ENCODE results near the gene WDR87.

Gene WDR87

DNA sequence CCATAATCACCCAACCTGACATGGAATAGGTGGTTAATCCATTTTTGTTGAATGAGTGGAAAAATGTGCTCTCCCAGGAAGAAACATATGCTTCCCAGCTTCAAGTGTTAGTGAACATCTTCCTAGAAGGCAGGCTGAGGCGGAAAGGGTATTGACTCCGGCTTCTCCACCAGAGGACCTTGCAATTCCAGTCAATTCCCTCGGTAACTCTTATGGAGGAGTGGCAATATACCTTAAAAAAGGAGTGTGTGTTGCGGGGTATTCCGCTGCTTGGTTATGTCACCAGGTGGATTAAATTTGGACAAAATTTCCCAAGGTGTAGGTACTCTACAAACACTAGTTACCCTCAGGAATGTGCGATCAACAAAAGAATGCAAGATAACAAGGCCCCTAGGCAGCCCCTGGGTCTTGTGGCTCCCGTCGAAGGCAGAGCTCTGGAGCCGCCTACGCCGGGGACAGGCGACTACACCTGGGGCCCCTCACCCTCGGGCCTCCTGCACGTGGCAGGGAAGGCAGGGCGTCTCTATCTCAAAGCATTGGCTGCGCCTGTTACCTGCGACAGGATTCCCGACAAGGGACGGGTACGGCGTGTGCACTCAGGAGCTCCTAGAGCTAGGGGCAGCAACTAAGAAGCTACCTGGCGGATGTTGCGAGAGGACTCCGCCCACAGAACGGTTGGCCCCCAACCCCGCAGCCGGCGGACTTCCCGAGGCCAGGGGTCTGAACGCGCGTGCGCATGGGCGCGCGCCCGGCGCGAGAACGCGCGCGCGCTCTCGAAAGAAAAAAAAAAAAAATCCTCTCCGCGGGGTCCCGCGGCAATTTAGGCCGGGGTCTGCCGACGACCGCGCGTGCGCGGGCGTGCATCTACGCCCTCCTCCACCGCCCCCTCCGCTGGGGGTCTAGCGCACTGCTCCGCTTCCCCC lies at the start of gene WDR87:
Gene WDR87, minus strand, starts transcription at position 649 of the 923 bp plus-strand sequence. CDS start 8,355 bp downstream, outside the sequence.
- DNase-seq, result peak in 1 of 14 donors; percentile 42

DNA sequence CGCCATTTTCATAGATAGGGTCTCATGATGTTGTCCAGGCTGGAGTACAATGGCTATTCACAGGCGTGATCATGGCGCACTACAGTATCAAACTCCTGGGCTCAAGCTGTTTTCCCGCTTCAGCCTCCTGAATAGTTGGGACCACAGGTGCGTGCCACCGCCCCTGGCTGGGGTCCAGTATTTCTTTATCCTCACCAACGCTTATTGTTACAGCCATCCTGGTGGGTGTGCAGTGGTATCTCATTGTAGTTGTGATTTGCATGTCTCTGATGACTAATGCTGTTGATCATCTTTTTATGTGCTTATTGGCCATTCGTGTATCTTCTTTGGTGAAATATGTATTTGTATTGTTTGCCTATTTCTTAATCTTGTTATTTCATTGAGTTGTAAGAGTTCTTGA lies 49.6 kb upstream of the WDR87 start:
- no peak for DNase-seq

DNA sequence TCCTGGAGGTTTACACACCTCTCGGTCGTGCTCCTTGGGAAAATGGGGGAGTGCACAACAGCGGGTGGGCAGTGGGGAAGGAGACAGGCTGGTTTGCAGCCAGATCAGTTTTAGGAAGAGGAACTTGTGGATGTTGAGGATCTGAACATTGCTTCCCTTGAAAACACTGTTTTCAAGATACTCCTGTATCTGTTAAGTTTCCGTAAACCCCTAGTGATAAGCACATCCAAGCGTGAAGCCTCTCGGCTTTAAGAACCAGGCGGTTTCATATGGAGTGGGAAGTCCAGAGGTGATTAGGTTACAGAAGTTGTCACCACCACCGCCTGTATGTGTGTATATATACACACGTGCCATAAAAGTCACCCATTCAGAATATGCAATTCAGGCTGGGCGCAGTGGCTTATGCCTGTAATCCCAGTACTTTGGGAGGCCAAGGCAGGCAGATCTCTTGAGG lies 48.1 kb upstream of the WDR87 start:
- DNase-seq, result no peak

DNA sequence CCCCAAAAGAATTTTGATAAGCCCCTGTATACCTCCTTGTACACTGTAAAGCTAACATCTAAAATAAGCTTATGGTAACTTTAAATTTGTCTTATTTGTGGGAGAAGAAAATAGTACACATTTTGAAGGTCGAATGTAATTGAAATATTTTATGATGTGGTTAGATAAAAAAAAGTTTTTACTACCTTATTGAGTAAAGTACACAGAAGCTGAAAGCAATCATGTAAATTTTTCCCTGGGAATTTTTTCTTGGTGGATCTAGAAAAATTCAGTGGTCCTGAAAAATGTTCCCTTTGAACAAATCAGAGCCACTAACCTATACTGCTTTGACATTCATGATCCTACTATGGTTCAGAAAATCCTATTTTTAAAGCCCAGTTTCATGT lies 47.5 kb upstream of the WDR87 start:
- no peak for DNase-seq

DNA sequence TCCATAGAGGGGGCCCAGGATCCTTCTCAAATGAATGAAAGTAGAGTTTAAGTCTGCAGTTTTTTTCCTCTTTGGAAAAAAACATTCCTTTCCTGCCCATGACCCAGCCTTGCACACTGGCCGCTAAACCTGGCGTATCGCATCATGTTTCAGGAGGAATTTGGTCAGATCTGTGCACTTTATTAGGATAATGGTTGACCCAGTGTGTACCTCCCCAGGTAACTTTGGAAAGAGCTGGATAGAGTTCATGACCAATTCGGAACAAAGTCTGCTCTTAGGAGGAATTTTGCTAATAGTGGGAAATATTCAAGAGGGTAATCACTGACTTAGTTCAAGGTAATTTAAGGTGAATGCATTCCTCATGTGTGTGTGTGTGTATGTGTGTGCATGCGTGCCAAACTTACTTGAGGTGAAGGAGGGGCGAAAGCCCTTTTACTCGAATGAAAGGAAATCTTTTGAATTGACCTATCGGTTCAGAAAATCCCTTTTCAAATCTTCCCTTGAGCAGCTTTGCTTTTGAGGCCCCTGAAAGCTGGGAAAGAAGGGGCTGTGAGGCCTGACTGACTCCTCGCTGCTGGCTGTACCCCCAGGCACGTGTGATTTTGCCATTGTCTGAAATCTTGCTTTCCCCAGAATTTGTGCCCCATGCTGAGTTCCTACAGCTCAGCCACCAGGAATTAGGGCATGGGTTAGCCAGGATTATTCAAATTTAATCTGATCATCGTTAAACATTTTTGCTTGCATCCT lies 47.0 kb upstream of the WDR87 start:
- no peak for DNase-seq

DNA sequence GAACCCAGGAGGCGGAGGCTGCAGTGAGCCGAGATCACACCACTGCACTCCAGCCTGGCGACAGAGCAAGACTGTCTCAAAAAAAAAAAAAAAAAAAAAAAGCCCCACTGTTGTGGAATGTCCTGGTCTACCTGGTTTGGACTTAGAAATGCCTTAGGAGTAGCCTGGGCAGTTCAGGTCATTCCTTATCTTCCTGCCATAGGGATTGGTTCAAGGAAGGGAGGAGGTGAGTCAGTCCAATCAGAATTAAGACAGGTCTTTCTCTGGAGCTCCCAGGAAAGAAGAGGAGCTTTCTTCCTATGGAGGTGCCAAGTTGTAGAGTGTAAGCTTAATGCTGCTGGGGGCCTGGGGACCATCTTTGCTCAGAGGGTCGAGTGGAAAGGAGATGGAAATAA lies 45.4 kb upstream of the WDR87 start:
- no peak for DNase-seq

DNA sequence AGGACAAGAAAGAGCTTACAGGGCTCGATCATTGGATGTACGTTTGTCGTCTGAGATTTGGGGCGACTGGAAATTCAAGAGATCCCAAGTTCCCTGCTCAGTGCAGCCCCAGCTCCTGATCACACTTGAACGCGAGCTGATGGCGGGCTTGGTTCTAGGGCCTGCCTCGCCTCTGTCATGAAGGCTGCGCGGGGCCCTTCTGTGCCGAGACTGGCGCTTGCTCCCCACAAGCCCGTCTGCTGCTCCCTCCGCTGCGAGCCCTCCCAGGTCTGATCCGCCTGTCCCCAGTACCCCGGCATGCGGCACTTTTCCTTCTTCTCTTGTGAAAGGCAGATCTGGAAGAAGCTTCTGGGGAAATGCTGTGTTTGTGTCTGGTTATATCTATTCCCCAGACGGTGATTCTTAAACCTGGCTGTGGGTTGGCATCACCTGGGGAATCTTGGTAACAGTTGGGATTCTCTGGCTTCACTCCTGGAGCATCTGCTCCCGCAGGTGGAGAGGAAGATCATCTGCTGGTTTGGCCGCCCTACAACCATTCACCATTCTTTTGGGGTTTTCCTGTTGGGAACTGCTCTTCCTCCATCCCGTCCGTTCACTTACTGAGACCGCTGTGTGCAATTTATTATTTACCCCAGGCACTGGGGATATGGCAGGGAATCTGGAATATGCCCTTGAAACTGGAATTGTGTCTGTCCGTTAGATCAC lies 44.2 kb upstream of the WDR87 start:
- peak in 3 of 14 donors; percentile 3 to 77 (median 10) for DNase-seq

DNA sequence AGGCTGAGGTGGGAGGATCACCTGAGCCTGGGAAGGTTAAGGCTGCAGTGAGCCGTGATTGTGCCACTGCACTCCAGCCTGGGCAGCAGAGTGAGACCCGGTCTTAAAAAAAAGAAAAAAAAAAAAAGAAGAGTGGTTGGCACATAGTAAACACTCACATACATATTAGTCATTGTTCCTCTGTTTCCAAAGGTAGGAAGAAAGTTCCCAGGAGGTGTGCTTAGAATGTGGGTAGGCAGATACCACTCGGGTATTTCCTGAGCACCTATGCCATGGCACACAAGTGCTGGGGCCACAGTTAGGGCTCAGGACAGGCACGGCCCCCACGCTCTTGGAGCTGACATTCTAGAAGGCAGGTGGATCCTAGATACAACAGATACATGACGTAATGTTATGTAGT lies 42.0 kb upstream of the WDR87 start:
- DNase-seq, result no peak

DNA sequence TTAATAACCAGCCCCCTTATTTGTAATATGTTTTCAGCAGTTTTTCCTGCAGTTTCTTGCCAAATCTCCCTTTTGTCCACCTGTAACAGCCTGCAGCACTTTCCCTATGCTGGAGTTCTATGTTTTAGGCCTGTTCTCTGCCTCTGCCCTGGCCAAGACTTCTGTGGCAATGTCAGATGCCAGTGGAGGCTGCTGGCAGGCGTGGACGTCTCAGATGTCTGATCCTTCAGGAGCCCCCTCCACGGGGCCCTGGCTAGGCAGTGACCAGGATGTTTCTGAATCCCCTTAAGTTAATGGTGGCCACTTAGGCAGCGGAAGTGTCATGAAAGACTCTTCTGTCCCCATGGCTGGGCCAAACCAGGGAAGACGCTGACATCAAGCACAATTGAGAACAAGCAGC lies 41.4 kb upstream of the WDR87 start:
- DNase-seq, result no peak

DNA sequence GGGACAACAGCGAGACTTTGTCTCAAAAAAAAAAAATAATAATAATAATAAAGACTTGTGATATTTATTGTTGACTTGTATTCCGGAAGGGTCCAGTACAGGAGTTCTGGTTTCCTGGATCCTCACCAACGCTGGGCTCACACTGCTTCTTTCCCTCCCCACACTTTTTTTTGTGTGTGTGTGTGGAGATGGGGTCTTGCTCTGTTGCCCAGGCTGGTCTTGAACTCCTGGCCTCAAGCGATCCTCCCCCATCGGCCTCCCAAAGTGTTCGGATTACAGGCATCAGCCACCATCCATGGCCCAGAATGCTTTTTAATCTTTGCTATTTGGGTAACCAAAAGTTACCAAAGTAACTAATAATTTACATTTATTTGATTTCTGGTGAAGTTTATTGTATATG lies 39.7 kb upstream of the WDR87 start:
- DNase-seq, result no peak

DNA sequence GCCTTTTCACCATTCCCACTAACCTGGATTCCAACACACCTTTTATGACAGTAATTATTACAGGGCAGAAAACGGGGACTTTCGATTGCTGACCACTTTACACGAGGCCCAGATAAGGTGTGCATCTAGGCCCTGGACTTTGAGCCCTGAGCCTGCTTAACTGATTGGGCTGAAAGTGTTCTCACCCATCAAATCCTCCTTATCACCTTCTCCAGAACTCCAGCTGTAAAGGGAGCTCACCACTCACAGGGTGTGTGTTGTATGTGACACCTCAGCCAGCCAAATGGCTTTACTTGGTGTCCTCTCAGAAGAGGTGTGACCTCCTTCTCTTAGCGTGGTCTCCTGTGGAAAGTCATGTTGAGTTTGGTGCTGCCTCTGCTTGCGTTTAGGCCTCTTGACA lies 37.1 kb upstream of the WDR87 start:
- no peak for DNase-seq

DNA sequence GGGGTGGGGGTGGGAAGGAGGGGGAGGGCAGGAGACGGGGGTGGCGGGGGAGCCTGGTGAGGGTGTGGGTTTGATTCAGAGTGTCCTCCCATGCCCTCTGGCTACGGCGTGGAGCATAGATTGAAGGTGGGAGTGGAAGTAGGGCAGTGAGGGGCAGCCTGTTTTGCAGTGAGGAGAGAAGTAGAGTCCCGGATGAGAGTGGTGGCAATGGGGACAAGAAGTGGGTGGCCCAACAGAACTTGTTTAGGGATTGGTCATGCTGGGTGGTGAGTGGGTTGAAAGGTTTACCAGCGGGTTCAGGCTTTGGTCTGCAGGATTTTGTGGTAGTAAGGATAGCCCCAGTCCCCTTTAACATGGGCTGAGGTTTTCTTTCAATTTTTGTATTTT lies 36.1 kb upstream of the WDR87 start:
- DNase-seq, result no peak

DNA sequence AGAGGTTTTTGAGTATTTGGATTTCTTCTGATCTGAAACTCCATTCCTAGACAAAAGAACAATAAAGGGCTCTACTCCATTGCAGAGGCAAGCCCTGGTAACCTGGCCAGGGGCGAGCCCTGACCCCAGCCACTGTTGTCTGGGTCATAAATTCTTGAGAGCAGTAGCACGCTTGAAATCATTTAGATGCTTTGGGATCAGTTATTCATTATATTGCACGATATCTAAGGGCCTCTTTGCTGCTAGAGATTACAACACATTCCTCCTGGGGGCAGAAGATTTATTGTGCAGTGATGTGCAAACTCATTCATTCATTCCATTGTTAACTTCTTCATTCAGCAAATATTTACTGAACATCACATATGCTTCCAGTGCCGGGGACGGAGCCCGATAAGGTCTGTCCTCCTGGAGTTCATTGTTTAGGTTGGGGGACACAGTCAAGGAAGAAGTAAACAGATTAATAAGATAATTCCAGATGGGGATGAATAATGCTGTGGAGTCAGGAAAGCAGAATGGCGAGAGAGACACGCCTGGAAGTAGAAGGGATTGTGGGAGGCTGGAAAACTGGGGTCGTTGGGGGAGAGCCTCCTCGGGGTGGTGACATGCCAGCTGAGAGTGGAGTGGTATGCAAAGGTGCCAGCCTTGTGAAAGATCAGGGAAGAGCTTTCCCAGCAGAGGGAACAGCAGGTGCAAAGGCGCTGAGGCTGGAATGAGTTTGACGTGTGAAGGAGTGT lies 35.6 kb upstream of the WDR87 start:
- DNase-seq, result no peak

DNA sequence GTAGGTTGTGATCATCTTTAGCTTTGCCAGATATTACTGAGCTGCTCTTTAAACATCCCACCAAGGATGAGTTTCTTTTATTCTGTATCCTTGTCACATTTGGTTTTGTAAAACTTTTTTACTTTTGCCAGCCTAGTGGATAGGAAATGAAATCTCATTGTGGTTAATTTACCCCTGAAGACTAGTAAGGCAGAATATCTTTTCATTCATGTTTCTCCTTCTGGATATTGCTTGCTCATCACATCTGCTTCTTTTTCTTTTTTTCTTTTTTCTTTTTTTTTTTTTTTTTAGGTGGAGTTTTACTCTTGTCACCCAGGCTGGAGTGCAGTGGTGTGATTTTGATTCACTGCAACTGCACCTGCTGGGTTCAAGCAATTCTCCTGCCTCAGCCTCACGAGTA lies 32.0 kb upstream of the WDR87 start:
- no peak for DNase-seq

DNA sequence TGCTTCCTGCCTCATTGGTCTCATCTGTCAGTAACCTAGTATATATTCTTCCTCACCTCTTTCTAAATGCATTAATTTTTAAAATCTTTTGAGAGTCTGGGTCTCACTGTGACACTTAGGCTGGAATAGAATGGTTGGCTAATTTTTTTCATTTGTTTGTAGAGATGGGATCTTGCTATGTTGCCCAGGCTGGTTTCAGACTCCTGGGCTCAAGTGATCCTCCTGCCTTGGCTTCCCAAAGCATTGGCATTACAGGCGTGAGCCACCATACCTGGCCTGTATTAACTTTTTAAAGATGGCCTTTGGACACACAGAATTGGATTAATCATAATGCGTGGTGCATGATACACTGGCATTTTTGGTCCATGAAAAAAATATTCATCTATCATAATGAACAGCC lies 30.5 kb upstream of the WDR87 start:
- no peak for DNase-seq

DNA sequence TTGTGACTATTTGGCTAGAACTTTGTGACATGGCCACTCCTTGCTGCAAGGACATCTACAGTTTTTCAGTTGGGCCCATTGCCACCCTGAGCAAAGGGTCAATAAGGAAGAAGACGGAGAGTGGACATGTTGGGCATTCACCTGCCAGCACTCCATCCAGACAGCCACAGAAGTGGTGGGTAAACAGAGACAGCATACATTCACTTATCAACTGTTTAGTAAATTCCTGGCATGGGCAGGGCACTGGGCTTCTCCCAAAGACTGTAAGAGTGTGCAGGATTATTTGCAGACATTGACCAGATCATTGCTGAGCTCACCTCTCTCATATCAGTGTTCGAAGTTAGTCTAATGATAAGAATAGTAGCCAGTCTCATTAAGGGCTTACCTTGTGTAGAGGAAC lies 29.8 kb upstream of the WDR87 start:
- DNase-seq, result no peak

DNA sequence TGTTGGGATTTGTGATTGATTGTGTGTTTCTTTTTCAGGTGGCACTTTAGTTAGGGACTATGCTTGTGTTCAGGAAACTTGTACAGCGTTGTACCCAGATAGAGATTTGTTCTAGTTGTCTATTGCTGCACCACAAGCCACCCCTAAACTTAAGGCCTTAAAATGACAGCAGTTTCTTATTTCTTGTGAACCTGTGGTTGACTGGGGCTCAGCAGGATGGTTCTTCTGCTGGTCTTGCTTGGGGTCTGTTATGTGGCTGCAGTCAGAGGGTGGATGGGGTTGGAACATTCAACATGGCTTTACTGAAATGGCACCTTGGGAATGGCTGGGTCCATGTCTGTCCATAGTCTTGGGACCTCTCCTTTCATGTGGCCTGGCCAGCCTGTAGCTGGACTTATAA lies 28.9 kb upstream of the WDR87 start:
- no peak for DNase-seq

DNA sequence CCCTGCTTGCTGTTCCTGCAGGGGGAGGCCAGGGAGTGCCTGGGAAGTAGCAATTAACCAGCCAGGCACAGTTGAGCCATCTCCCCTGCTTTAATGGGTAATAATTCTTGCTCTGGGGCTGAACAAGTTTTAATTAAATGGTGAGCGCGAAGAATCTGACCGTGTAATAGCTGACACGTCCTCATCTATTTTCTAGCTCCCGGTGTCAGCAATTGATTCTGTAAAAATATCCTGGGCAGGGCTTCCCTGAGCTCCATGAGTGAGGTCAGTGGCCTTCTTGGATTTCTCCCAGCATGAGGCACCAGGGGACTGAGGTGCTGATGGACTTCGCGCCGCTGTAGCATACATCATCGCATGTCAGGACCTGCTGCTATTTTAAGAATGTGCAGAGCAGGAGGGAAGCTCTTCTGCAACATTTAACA lies 27.6 kb upstream of the WDR87 start:
- DNase-seq, result no peak

DNA sequence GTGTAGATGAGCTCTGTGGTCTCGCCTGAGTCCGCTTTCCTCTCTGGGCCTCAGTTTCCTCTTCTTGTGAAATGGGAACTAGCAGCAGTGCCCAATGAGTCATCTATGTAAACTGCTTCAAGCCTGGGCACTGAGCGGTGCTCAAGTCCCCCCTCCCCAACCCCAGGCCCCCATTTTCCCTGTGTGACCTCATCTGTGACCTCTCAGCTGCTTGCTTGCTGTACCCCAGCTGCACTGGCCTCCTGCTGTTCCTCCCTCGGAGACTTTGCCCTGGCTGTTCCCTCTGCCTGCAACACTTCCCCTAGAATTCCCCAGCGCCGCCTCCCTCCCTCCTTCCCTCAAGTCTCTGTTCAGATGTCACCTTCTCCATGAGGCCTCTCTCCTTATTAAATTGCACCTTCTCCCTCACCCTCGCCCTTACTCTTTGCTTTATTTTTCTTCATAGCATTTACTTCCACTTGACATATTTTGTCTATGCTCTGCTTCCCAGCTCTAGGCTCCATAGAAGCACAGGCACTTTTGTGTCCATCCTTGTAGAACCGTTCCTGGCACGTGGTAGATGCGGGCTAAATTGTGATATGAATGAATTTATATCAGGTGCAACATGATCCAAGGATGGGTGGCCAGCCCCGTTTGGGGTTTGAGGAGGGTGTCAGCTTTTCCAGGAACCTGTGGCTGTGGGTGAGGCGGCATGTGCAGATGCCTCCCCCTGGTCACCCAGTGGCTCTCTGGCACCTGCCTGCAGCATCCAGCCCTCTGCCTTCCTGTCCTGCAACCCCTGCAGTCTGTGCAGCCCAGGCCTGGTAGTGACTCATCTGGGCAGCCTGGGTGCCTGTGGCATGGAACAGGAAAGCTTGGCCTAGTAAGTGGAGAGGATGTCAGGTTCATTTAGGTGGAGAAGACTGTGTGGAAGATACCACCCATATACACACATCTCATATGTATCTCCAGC lies 26.9 kb upstream of the WDR87 start:
- DNase-seq, result no peak

DNA sequence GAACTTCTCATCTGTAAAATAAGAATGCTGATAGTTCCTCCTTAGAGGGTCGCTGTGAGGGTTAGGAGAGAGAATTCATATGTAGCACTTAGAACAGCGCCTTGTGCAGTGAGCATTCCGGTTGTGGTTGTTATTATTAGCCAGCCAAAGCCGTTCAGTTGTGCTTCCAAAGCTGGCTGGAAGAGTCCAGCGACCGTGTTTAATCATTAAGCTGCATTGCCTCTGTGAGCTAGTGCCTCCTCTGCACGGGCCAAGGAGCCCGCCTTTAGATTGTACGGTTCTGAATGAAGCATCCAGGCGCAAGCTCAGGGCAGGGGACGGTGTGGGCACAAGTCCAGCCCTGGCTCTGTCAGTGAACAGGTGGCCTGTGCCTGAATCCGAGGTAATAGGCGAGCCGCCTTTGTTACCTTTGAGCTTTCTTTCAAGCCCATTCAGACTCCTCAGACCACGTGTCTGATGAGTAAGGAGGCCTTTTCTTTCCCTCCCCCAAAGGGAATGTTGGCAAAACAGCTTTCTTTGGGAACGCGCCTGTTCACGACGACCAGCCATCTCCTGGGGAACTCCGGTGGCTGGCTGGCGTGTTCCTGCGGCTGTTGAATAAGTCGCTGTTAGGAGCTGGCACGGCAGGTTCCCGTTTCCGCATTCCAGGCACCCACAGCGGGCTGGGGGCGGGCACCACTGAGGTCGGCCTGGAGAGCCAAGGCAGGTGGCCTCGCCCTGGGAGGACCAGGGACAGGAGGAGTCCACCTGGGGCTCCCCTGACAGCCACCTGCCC lies 25.7 kb upstream of the WDR87 start:
- DNase-seq, result peak in 10 of 14 donors; percentile 12 to 75 (median 43)
